Measurements from ENCODE around the gene TRIM59. TPM values are rescaled to one million over a fixed set of nuclear protein-coding genes. Genes with fewer than 3 reads are reported as not detected.

Gene TRIM59
- polyA plus RNA-seq (2013, experiment 1 of 4) = 46.1 TPM
- polyA plus RNA-seq (2013, experiment 2 of 4) = 47.6 TPM
- 51.0 TPM for polyA plus RNA-seq (2013, experiment 3 of 4)
- 51.9 TPM for polyA plus RNA-seq (2013, experiment 4 of 4)

DNA sequence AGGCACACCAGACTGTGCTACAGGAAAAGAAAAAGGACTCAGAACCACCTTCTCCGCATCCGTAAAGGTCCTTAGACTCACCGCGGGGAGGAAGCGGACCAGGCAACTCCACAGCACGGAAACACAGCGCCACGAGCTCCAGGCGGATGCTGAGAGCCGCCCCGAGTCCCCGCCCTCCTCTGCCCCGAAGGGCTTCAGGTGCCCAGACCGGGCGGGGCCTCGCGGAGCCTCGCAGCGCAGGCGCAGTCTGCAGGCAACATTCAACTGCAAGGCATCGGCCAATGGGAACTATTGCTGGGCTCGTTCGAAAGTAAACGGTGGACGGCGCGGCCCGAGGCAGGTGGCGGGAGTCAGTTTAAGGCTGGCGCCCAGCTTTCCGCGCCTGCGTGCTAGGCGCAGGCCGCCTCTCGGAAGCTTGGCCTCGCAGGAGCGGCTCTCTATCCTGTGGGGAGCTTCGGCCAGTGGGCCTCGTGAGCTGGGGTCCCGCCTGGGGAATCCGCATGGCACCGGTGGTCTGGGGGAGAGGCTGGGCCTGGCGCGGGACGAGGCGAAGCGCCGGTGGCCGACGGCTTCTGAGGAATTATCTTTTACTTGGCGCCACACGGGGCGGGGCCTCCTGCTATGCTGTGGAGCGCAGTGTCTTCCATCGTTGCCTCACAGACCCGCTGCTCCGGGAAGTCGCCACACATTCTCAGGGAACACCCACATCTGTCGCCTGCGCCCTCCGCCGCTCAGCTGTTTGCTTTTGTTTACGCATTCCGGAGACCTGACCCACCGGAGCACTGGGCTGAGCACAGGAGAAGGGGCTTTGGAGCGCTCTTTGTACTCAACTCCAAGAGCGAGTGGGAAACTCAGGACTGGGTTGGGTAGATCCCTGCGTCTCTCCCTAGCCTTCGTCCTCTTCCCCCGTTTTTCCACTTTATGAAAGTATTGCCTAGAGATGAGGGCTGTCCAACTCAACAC lies at the start of gene TRIM59:
Gene TRIM59 (minus strand): TSS at position 151 of the 963 bp plus-strand sequence. CDS start 10,603 bp downstream, outside the sequence.
- no peaks in the 10 kb centered on the region for H3K4me1 ChIP-seq (ENCODE audit: control insufficient read depth, insufficient read depth, low read length)
- 1% methylated on average over 71 of the region's 71 CpGs for WGBS, 2 experiments
- peaks cover 7% of the 10 kb centered on the region for H3K36me3 ChIP-seq (ENCODE audit: control insufficient read depth, insufficient read depth, low read length)
- H3K27me3 ChIP-seq (ENCODE audit: control insufficient read depth, insufficient read depth, low read length, poor library complexity, severe bottlenecking) = peaks cover 4% of the 10 kb centered on the region
- peak within 1 kb of the TSS; percentile 95 for H3K4me3 ChIP-seq (ENCODE audit: insufficient read depth, low read depth, low read length)
- peak within 1 kb of the TSS; percentile 96 for H3K27ac ChIP-seq (ENCODE audit: insufficient read depth, low read depth, low read length, poor library complexity, severe bottlenecking)
- no peaks in the 10 kb centered on the region for H3K9me3 ChIP-seq (ENCODE audit: control insufficient read depth, low read length)

GRCh38 chr3:160498202-160498601 lies 48.6 kb upstream of the TRIM59 start:
- Histone ChIP-seq H3K9me3 (ENCODE audit: control insufficient read depth, low read length) (no peaks in the 10 kb centered on the region), H3K4me1 (ENCODE audit: control insufficient read depth, insufficient read depth, low read length) (no peaks in the 10 kb centered on the region), H3K27me3 (ENCODE audit: control insufficient read depth, insufficient read depth, low read length, poor library complexity, severe bottlenecking) (no peaks in the 10 kb centered on the region), H3K27ac (ENCODE audit: insufficient read depth, low read depth, low read length, poor library complexity, severe bottlenecking) (peak overlapping the region; percentile 13), H3K4me3 (ENCODE audit: insufficient read depth, low read depth, low read length) (no peak overlapping the region), H3K36me3 (ENCODE audit: control insufficient read depth, insufficient read depth, low read length) (peaks cover 9% of the 10 kb centered on the region)
- 100% methylated on average over 1 of the region's 1 CpG for WGBS, 2 experiments

DNA sequence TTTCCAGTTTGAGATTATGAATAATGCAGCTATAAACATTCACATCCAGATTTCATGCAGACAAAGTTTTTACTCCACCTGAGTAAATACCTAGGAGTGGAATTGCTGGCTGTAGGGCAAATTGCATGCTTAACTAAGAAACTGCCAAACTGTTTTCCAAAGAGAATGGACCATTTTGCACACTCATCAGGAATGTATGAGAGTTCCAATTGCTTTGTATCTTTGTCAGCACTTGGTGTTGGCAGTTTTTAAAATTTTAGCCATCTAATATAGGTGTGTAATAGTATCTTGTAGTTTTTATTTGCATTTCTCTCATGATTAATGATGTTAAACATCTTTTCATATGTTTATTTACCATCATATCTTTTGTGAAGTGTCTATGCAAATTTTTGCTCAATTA lies 40.6 kb upstream of the TRIM59 start:
- no peaks in the 10 kb centered on the region for H3K4me1 ChIP-seq (ENCODE audit: control insufficient read depth, insufficient read depth, low read length)
- H3K9me3 ChIP-seq (ENCODE audit: control insufficient read depth, low read length) = no peaks in the 10 kb centered on the region
- H3K27me3 ChIP-seq (ENCODE audit: control insufficient read depth, insufficient read depth, low read length, poor library complexity, severe bottlenecking) = no peaks in the 10 kb centered on the region
- H3K4me3 ChIP-seq (ENCODE audit: insufficient read depth, low read depth, low read length) = no peak overlapping the region
- H3K27ac ChIP-seq (ENCODE audit: insufficient read depth, low read depth, low read length, poor library complexity, severe bottlenecking) = no peak overlapping the region
- H3K36me3 ChIP-seq (ENCODE audit: control insufficient read depth, insufficient read depth, low read length) = no peaks in the 10 kb centered on the region

DNA sequence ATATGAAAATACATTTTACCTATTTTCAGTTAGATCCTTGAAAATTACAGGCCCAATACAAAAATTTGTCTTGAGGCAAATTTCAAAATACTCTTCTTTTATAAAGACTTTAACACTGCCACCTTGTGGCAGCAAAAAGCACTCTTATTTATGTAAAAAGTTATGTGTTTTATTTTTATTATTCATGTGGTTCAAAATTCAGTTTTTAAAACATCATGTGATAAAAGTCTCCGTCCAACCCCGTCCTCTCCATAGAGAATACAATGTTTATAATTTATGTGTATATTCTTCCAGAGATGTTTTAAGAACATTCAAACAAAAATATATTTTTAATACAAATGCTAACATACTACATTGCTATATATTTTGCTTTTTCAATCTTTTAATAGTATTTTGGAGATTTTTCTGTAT lies 36.9 kb upstream of the TRIM59 start:
- H3K36me3 ChIP-seq (ENCODE audit: control insufficient read depth, insufficient read depth, low read length) = no peaks in the 10 kb centered on the region
- no peaks in the 10 kb centered on the region for H3K9me3 ChIP-seq (ENCODE audit: control insufficient read depth, low read length)
- H3K4me3 ChIP-seq (ENCODE audit: insufficient read depth, low read depth, low read length) = no peak overlapping the region
- H3K27ac ChIP-seq (ENCODE audit: insufficient read depth, low read depth, low read length, poor library complexity, severe bottlenecking) = no peak overlapping the region
- H3K27me3 ChIP-seq (ENCODE audit: control insufficient read depth, insufficient read depth, low read length, poor library complexity, severe bottlenecking) = no peaks in the 10 kb centered on the region
- H3K4me1 ChIP-seq (ENCODE audit: control insufficient read depth, insufficient read depth, low read length) = no peaks in the 10 kb centered on the region
- WGBS, 2 experiments = no CpG with 5 or more reads among the region's 2 CpGs

- no peaks in the 10 kb centered on the region for H3K36me3 ChIP-seq (ENCODE audit: control insufficient read depth, insufficient read depth, low read length)
- 82 to 88% methylated on average over 3 of the region's 3 CpGs for whole genome bisulfite sequencing, 2 experiments
- H3K9me3 ChIP-seq (ENCODE audit: control insufficient read depth, low read length) = no peaks in the 10 kb centered on the region
- H3K27me3 ChIP-seq (ENCODE audit: control insufficient read depth, insufficient read depth, low read length, poor library complexity, severe bottlenecking) = no peaks in the 10 kb centered on the region
- H3K4me1 ChIP-seq (ENCODE audit: control insufficient read depth, insufficient read depth, low read length) = no peaks in the 10 kb centered on the region
- H3K4me3 ChIP-seq (ENCODE audit: insufficient read depth, low read depth, low read length) = no peak overlapping the region
- H3K27ac ChIP-seq (ENCODE audit: insufficient read depth, low read depth, low read length, poor library complexity, severe bottlenecking) = no peak overlapping the region
Observed at GRCh38 chr3:160482796-160483195, 33.2 kb upstream of the TRIM59 start.

DNA sequence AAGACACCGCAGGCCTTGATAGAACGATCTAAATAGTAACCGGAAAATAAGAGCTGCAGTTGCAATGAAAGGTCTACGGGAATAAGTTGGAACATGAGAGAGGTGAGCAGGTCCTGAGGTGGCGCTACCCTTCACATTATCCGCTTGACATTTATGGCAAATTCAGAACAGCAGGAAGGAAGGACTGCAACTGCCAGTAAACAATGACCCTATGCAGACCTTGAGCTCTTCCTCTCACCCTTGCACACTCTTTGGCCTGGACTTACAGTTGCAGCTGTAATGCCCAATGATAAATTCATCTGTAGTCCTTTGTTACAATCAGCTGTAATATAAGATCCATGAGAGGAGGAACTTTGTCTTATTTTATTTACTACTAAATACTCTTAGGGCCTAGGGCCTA lies 32.3 kb upstream of the TRIM59 start:
- Histone ChIP-seq H3K27ac (ENCODE audit: insufficient read depth, low read depth, low read length, poor library complexity, severe bottlenecking) (no peak overlapping the region), H3K9me3 (ENCODE audit: control insufficient read depth, low read length) (no peaks in the 10 kb centered on the region), H3K4me3 (ENCODE audit: insufficient read depth, low read depth, low read length) (no peak overlapping the region), H3K36me3 (ENCODE audit: control insufficient read depth, insufficient read depth, low read length) (no peaks in the 10 kb centered on the region), H3K27me3 (ENCODE audit: control insufficient read depth, insufficient read depth, low read length, poor library complexity, severe bottlenecking) (no peaks in the 10 kb centered on the region), H3K4me1 (ENCODE audit: control insufficient read depth, insufficient read depth, low read length) (no peaks in the 10 kb centered on the region)
- 94% methylated on average over 6 of the region's 6 CpGs for WGBS, 2 experiments

GRCh38 chr3:160480931-160481330 lies 31.3 kb upstream of the TRIM59 start:
- Histone ChIP-seq H3K4me3 (ENCODE audit: insufficient read depth, low read depth, low read length) (no peak overlapping the region), H3K27me3 (ENCODE audit: control insufficient read depth, insufficient read depth, low read length, poor library complexity, severe bottlenecking) (no peaks in the 10 kb centered on the region), H3K27ac (ENCODE audit: insufficient read depth, low read depth, low read length, poor library complexity, severe bottlenecking) (no peak overlapping the region), H3K36me3 (ENCODE audit: control insufficient read depth, insufficient read depth, low read length) (no peaks in the 10 kb centered on the region), H3K9me3 (ENCODE audit: control insufficient read depth, low read length) (no peaks in the 10 kb centered on the region), H3K4me1 (ENCODE audit: control insufficient read depth, insufficient read depth, low read length) (no peaks in the 10 kb centered on the region)
- 94 to 96% methylated on average over 5 of the region's 5 CpGs for WGBS, 2 experiments

DNA sequence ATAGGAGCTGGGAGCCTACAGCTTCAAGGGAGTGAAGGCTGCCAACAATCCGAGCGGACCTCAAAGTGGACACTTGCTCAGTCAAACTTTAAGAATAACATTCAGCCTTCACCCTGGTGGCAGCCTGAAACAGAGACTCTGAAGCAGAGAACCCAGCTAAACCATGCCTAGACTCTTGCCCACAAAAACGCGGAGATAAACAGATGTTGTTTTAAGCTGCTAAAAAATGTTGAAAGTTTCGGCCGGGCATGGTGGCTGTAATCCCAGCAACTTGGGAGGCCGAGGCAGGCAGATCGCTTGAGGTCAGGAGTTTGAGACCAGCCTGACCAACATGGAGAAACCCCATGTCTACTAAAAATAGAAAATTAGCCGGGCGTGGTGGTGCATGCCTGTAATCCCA lies 29.8 kb upstream of the TRIM59 start:
- H3K4me3 ChIP-seq (ENCODE audit: insufficient read depth, low read depth, low read length) = no peak overlapping the region
- H3K27ac ChIP-seq (ENCODE audit: insufficient read depth, low read depth, low read length, poor library complexity, severe bottlenecking) = no peak overlapping the region
- no peaks in the 10 kb centered on the region for H3K4me1 ChIP-seq (ENCODE audit: control insufficient read depth, insufficient read depth, low read length)
- 93 to 94% methylated on average over 10 of the region's 10 CpGs for WGBS, 2 experiments
- H3K27me3 ChIP-seq (ENCODE audit: control insufficient read depth, insufficient read depth, low read length, poor library complexity, severe bottlenecking) = no peaks in the 10 kb centered on the region
- H3K36me3 ChIP-seq (ENCODE audit: control insufficient read depth, insufficient read depth, low read length) = no peaks in the 10 kb centered on the region
- no peaks in the 10 kb centered on the region for H3K9me3 ChIP-seq (ENCODE audit: control insufficient read depth, low read length)

DNA sequence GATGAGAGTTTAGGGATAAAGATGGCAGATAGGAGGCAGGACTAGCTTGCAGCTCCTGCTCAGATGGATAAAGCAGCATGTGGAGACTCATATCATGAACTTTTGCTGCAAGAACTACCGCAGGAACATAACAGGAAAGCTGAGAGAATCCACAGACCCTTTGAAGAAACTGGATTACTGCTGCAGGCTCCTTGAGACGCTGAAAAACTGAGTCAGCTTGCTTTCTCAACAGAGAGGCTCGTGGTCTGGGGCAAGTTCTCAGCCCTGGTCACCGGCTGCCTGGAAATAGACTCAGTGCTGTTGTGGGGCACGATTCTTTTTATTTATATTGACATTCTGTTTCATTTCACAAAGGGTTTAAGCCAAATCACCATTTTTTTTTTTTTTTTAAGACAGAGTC lies 28.8 kb upstream of the TRIM59 start:
- no peaks in the 10 kb centered on the region for H3K9me3 ChIP-seq (ENCODE audit: control insufficient read depth, low read length)
- no peak overlapping the region for H3K27ac ChIP-seq (ENCODE audit: insufficient read depth, low read depth, low read length, poor library complexity, severe bottlenecking)
- H3K27me3 ChIP-seq (ENCODE audit: control insufficient read depth, insufficient read depth, low read length, poor library complexity, severe bottlenecking) = no peaks in the 10 kb centered on the region
- no peaks in the 10 kb centered on the region for H3K36me3 ChIP-seq (ENCODE audit: control insufficient read depth, insufficient read depth, low read length)
- no peaks in the 10 kb centered on the region for H3K4me1 ChIP-seq (ENCODE audit: control insufficient read depth, insufficient read depth, low read length)
- 96 to 97% methylated on average over 5 of the region's 5 CpGs for WGBS, 2 experiments
- no peak overlapping the region for H3K4me3 ChIP-seq (ENCODE audit: insufficient read depth, low read depth, low read length)

DNA sequence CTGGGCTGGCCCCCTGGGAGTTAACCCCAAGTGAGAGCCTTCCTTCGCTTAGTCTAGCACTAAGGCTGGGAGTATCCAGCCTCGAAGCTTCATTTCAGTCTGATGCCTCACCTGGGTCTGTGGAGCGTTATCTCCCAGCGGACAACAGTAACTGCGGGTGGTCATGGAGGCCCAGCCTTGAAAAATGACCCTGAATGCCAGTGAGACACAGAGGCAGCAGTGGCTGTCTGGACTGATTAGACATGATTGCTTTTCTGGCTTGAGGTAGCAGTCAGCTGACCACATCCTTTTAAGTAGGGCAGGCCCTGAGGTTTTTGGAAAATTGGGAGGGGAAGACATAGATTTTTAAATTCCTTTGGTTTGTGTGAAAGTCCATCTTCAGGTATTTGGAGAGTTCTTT lies 28.2 kb upstream of the TRIM59 start:
- no peak overlapping the region for H3K27ac ChIP-seq (ENCODE audit: insufficient read depth, low read depth, low read length, poor library complexity, severe bottlenecking)
- no peaks in the 10 kb centered on the region for H3K27me3 ChIP-seq (ENCODE audit: control insufficient read depth, insufficient read depth, low read length, poor library complexity, severe bottlenecking)
- no peaks in the 10 kb centered on the region for H3K4me1 ChIP-seq (ENCODE audit: control insufficient read depth, insufficient read depth, low read length)
- H3K36me3 ChIP-seq (ENCODE audit: control insufficient read depth, insufficient read depth, low read length) = no peaks in the 10 kb centered on the region
- no peak overlapping the region for H3K4me3 ChIP-seq (ENCODE audit: insufficient read depth, low read depth, low read length)
- no peaks in the 10 kb centered on the region for H3K9me3 ChIP-seq (ENCODE audit: control insufficient read depth, low read length)
- WGBS, 2 experiments = 89 to 92% methylated on average over 5 of the region's 5 CpGs

Data from ectodermal cell (in vitro differentiated cells).